Measurements from ENCODE around the gene TUBGCP2.

TUBGCP2 gene

GRCh38 chr10:133342942-133343341 is 34.3 kb upstream of the TUBGCP2 start:
- H3K4me3 ChIP-seq (ENCODE audit: control insufficient read depth, low read depth, low read length): no peak overlapping the region
- DNase-seq (ENCODE audit: low read depth): no peak
- TF ChIP-seq, protein P1, sequence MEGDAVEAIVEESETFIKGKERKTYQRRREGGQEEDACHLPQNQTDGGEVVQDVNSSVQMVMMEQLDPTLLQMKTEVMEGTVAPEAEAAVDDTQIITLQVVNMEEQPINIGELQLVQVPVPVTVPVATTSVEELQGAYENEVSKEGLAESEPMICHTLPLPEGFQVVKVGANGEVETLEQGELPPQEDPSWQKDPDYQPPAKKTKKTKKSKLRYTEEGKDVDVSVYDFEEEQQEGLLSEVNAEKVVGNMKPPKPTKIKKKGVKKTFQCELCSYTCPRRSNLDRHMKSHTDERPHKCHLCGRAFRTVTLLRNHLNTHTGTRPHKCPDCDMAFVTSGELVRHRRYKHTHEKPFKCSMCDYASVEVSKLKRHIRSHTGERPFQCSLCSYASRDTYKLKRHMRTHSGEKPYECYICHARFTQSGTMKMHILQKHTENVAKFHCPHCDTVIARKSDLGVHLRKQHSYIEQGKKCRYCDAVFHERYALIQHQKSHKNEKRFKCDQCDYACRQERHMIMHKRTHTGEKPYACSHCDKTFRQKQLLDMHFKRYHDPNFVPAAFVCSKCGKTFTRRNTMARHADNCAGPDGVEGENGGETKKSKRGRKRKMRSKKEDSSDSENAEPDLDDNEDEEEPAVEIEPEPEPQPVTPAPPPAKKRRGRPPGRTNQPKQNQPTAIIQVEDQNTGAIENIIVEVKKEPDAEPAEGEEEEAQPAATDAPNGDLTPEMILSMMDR (conservative IDR thresholded peaks at IDR 0.05; ENCODE audit: control insufficient read depth, insufficient read depth, low read depth, low read length): no peak

GRCh38 chr10:133341983-133342382 is 33.3 kb upstream of the TUBGCP2 start:
- no peak for DNase-seq (ENCODE audit: low read depth)

DNA sequence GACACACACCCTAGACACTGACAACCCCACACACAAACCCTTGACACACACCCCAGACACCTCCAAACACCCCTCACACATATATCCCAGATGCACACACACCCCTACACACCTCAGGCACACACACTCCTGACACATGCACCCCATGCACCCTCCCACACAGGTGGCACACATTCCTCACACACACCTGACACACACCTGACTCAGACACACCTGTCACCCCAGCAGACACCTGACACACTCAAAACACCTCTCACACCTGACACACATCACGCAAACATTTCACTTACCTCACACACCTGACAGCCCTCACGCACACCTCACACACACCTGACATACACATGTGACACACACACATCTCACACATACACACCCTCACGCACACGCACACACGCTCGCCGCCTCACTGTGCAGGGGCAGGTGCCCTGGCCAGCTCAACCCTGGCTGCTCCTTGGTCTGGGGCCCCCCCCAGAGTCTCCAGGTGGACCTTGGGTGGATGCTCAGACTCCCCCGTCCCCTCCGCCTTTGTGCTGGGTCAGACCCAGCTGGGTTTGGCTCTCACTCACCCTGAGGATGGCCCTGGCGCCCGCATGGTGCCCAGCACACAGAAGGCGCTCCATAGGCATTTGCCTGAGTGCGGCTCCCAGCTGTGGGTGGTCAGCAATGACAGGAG is 31.2 kb upstream of the TUBGCP2 start:
- TF ChIP-seq, protein P1 (conservative IDR thresholded peaks at IDR 0.05; ENCODE audit: control insufficient read depth, insufficient read depth, low read depth, low read length): no peak
- H3K4me3 ChIP-seq (ENCODE audit: control insufficient read depth, low read depth, low read length): no peak overlapping the region
- no peak for DNase-seq (ENCODE audit: low read depth)

More at GRCh38 chr10:133341983-133342382, 33.3 kb upstream of the TUBGCP2 start:
- TF ChIP-seq, protein P1 (conservative IDR thresholded peaks at IDR 0.05; ENCODE audit: control insufficient read depth, insufficient read depth, low read depth, low read length): no peak
- no peak overlapping the region for H3K4me3 ChIP-seq (ENCODE audit: control insufficient read depth, low read depth, low read length)

GRCh38 chr10:133338080-133339071 is 29.7 kb upstream of the TUBGCP2 start:
- no peak for DNase-seq (ENCODE audit: low read depth)
- TF ChIP-seq, protein P1 (conservative IDR thresholded peaks at IDR 0.05; ENCODE audit: control insufficient read depth, insufficient read depth, low read depth, low read length): no peak
- H3K4me3 ChIP-seq (ENCODE audit: control insufficient read depth, low read depth, low read length): no peak overlapping the region

DNA sequence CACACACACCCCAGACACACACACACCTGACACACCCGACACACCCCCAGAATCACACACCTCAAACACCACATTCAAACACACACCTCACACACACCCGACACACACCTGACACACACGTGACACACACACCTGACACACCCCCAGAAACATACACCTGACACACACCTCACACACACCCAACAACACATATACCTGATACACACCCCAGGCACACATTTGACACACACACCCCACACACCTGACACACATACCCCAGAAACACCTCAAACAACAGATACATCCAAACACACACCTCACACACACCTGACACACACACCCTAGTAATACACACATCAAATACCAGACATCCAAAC is 28.7 kb upstream of the TUBGCP2 start:
- no peak overlapping the region for H3K4me3 ChIP-seq (ENCODE audit: control insufficient read depth, low read depth, low read length)
- TF ChIP-seq, protein P1 (conservative IDR thresholded peaks at IDR 0.05; ENCODE audit: control insufficient read depth, insufficient read depth, low read depth, low read length): no peak
- no peak for DNase-seq (ENCODE audit: low read depth)

GRCh38 chr10:133336577-133337369 is 28.1 kb upstream of the TUBGCP2 start, which contains the start of gene CALY:
TSS of gene CALY (minus strand) at chr10:133336896. CDS start at chr10:133328989, 7,907 bp downstream.
- no peak for DNase-seq (ENCODE audit: low read depth)

More at GRCh38 chr10:133336577-133337369, 28.1 kb upstream of the TUBGCP2 start, which contains the start of gene CALY:
- no peak within 1 kb of the TSS for H3K4me3 ChIP-seq (ENCODE audit: control insufficient read depth, low read depth, low read length)
- TF ChIP-seq, protein P1 (conservative IDR thresholded peaks at IDR 0.05; ENCODE audit: control insufficient read depth, insufficient read depth, low read depth, low read length): no peak

Data from fibroblast of mammary gland (primary cell).